Glomerular visceral epithelial cell (primary cell): Measurements from ENCODE around the gene ELOVL5.

ENCODE experiments used
- DNase-seq: peaks from one replicate; pipeline ENCODE4 v3.0.0-alpha.2; 2016; ENCODE audit errors: extremely low spot score

Gene ELOVL5

GRCh38 chr6:53273370-53273769, 75.4 kb downstream of the ELOVL5 start:
- no peak for DNase-seq

GRCh38 chr6:53269827-53270226, 78.9 kb downstream of the ELOVL5 start:
- no peak for DNase-seq

GRCh38 chr6:53268858-53269608, 79.7 kb downstream of the ELOVL5 start:
- no peak for DNase-seq

- no peak for DNase-seq
Measured at GRCh38 chr6:53266553-53267090, 82.1 kb downstream of the ELOVL5 start.

- no peak for DNase-seq
Measured at GRCh38 chr6:53264915-53265607, 83.7 kb downstream of the ELOVL5 start.

- DNase-seq = no peak
Measured at GRCh38 chr6:53264337-53264736, 84.4 kb downstream of the ELOVL5 start.

GRCh38 chr6:53263917-53264316, 84.8 kb downstream of the ELOVL5 start:
- no peak for DNase-seq

GRCh38 chr6:53259860-53260580, 88.7 kb downstream of the ELOVL5 start:
- DNase-seq = no peak

GRCh38 chr6:53258774-53259155, 90.0 kb downstream of the ELOVL5 start:
- no peak for DNase-seq

GRCh38 chr6:53258076-53258773, 90.5 kb downstream of the ELOVL5 start:
- no peak for DNase-seq

GRCh38 chr6:53257533-53257932, 91.2 kb downstream of the ELOVL5 start:
- DNase-seq = no peak

GRCh38 chr6:53257001-53257400, 91.7 kb downstream of the ELOVL5 start:
- no peak for DNase-seq

GRCh38 chr6:53252177-53252692, 96.5 kb downstream of the ELOVL5 start:
- DNase-seq = no peak

- no peak for DNase-seq
Measured at GRCh38 chr6:53251033-53251672, 97.6 kb downstream of the ELOVL5 start.

GRCh38 chr6:53250176-53251032, 98.3 kb downstream of the ELOVL5 start:
- DNase-seq = peak; percentile 26

GRCh38 chr6:53246924-53247323, 101.8 kb downstream of the ELOVL5 start:
- no peak for DNase-seq

- peak; percentile 11 for DNase-seq
Measured at GRCh38 chr6:53244958-53245357, 103.8 kb downstream of the ELOVL5 start.

- DNase-seq = no peak
Measured at GRCh38 chr6:53244399-53244931, 104.3 kb downstream of the ELOVL5 start.

- DNase-seq = no peak
Measured at GRCh38 chr6:53241938-53242337, 106.8 kb downstream of the ELOVL5 start.

GRCh38 chr6:53240761-53241160, 108.0 kb downstream of the ELOVL5 start:
- DNase-seq = no peak
